GM18858 (cell line): Measurements from ENCODE around the gene IGSF23.

ENCODE experiments used
- ATAC-seq: cut with Tn5 transposase; IDR thresholded peaks from one replicate; pipeline ENCODE4 v1.9.1; 2021; ENCODE audit not compliant: unreplicated experiment

IGSF23 gene

GRCh38 chr19:44640518-44640917, 27.2 kb downstream of the IGSF23 start:
- no peak for ATAC-seq

- no peak for ATAC-seq
Observed at GRCh38 chr19:44641501-44642265, 28.3 kb downstream of the IGSF23 start.

- ATAC-seq: no peak
Observed at GRCh38 chr19:44642377-44642776, 29.0 kb downstream of the IGSF23 start.

GRCh38 chr19:44643605-44644401, 30.4 kb downstream of the IGSF23 start, which contains the start of gene PVR:
TSS of gene PVR (plus strand) at chr19:44643910. CDS start at chr19:44644097, 187 bp downstream.
- no peak for ATAC-seq

GRCh38 chr19:44644402-44645016, 31.1 kb downstream of the IGSF23 start:
- no peak for ATAC-seq

GRCh38 chr19:44645407-44646048, 32.2 kb downstream of the IGSF23 start:
- no peak for ATAC-seq

GRCh38 chr19:44646049-44646416, 32.7 kb downstream of the IGSF23 start:
- no peak for ATAC-seq

- ATAC-seq: no peak
Observed at GRCh38 chr19:44647144-44647543, 33.8 kb downstream of the IGSF23 start.

GRCh38 chr19:44648631-44649251, 35.4 kb downstream of the IGSF23 start:
- no peak for ATAC-seq

GRCh38 chr19:44649578-44650145, 36.3 kb downstream of the IGSF23 start:
- no peak for ATAC-seq

GRCh38 chr19:44653343-44653742, 40.0 kb downstream of the IGSF23 start:
- ATAC-seq: no peak

GRCh38 chr19:44653977-44654774, 40.8 kb downstream of the IGSF23 start:
- ATAC-seq: no peak

- ATAC-seq: no peak
Observed at GRCh38 chr19:44657211-44657921, 44.0 kb downstream of the IGSF23 start.

GRCh38 chr19:44658069-44658733, 44.8 kb downstream of the IGSF23 start:
- no peak for ATAC-seq

- no peak for ATAC-seq
Observed at GRCh38 chr19:44660081-44660480, 46.7 kb downstream of the IGSF23 start.

- no peak for ATAC-seq
Observed at GRCh38 chr19:44661205-44661604, 47.8 kb downstream of the IGSF23 start.

GRCh38 chr19:44661904-44662303, 48.5 kb downstream of the IGSF23 start:
- no peak for ATAC-seq

GRCh38 chr19:44662691-44663385, 49.5 kb downstream of the IGSF23 start:
- no peak for ATAC-seq
